ENCODE results near the gene FKBP14. TPM values are rescaled to one million over a fixed set of nuclear protein-coding genes. Genes with fewer than 3 reads are reported as not detected.

Gene FKBP14
- total RNA-seq, 4 donors from 2014 or later, result 1.4 to 2.4 (median 1.5) TPM

DNA sequence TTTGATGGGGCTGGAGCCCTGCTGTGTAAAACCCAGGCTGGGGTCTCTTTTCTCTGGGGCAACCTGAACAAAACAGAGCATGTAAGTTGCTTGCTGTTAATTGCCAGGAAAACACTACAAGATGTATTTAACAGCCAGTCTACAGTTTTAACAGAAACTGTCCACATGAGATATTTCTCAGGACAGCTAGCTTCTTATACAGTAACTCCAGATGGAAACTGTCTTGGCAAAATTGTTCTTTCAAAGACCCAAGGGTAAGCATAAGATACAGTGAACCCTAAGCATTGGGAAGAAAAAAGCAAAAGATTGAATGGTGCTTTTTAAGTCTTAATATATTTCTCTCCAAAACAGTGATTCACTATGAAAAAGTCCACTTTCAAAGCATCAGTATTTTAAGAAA is 8.1 kb downstream of the FKBP14 start:
- in situ Hi-C loops (cut with MboI; ENCODE audit: low sequenced_read_pairs in 4 of 4), result no loop called here
- H3K27ac ChIP-seq, result no peak overlapping the region
- H3K27me3 ChIP-seq, result no peaks in the 10 kb centered on the region
- intact Hi-C loops (cut with DNase I; ENCODE audit: low total_unique reads), result no loop called here
- no peaks in the 10 kb centered on the region for H3K4me1 ChIP-seq
- peaks cover 0 to 13% of the 10 kb centered on the region in 2 donors for H3K36me3 ChIP-seq
- no peak overlapping the region for H3K4me3 ChIP-seq
- no peak for ATAC-seq
- DNase-seq, result no peak
- no peak for TF ChIP-seq POLR2A (IDR thresholded peaks at IDR 0.05)
- TF ChIP-seq, protein P1, sequence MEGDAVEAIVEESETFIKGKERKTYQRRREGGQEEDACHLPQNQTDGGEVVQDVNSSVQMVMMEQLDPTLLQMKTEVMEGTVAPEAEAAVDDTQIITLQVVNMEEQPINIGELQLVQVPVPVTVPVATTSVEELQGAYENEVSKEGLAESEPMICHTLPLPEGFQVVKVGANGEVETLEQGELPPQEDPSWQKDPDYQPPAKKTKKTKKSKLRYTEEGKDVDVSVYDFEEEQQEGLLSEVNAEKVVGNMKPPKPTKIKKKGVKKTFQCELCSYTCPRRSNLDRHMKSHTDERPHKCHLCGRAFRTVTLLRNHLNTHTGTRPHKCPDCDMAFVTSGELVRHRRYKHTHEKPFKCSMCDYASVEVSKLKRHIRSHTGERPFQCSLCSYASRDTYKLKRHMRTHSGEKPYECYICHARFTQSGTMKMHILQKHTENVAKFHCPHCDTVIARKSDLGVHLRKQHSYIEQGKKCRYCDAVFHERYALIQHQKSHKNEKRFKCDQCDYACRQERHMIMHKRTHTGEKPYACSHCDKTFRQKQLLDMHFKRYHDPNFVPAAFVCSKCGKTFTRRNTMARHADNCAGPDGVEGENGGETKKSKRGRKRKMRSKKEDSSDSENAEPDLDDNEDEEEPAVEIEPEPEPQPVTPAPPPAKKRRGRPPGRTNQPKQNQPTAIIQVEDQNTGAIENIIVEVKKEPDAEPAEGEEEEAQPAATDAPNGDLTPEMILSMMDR (IDR thresholded peaks at IDR 0.05 in 4 of 5, conservative IDR thresholded peaks at IDR 0.05 in 1 of 5), result no peak
- H3K9me3 ChIP-seq, result no peaks in the 10 kb centered on the region

DNA sequence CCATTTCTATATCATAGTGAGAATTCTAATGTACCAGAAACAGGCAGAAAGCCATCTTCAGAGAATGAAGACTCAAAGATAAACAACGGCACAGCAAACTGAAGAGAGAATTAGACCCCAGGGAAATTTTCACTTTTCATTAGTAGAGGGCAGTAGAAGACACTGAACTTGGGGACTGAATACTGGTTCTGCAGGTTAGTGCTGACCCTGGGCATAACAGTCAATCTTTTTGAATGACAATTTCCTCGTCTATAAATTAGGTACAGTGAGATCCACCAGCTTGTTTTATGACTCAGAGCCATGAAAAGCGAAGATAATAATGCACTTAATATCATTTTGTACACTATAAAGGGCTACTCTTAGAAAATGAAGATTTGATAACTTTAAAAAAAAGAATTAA is 13.7 kb downstream of the FKBP14 start:
- no peak overlapping the region for H3K27ac ChIP-seq
- H3K36me3 ChIP-seq, result peaks cover 0 to 13% of the 10 kb centered on the region in 2 donors
- H3K9me3 ChIP-seq, result no peaks in the 10 kb centered on the region
- H3K27me3 ChIP-seq, result no peaks in the 10 kb centered on the region
- H3K4me1 ChIP-seq, result no peaks in the 10 kb centered on the region
- in situ Hi-C loops (cut with MboI; ENCODE audit: low sequenced_read_pairs in 4 of 4) (no loop called here), intact Hi-C loops (cut with DNase I; ENCODE audit: low total_unique reads) (no loop called here)
- no peak overlapping the region for H3K4me3 ChIP-seq
- TF ChIP-seq, protein P1 (IDR thresholded peaks at IDR 0.05 in 4 of 5, conservative IDR thresholded peaks at IDR 0.05 in 1 of 5), result no peak
- TF ChIP-seq POLR2A (IDR thresholded peaks at IDR 0.05), result no peak
- DNase-seq, result no peak
- ATAC-seq, result no peak

DNA sequence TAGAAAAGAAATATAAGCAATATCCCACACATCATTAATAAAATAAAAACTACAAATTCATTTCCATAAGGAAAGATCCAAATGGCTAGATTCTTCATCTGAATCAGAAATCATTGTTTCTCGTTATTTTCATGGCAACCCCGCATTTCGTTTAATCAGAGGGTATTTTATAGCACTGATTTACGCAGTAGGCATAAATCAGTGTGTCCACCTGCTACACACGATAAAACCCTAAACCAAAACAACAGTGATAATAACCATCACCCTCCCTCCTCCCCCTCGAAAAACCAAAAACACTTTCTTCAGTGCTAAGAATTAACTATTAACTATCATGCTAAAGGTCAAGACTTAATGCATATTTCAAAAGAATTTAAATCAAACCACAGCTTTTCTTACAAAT is 16.5 kb downstream of the FKBP14 start:
- intact Hi-C loops (cut with DNase I; ENCODE audit: low total_unique reads), result no loop called here
- H3K4me3 ChIP-seq, result no peak overlapping the region
- H3K27me3 ChIP-seq, result no peaks in the 10 kb centered on the region
- no peaks in the 10 kb centered on the region for H3K4me1 ChIP-seq
- DNase-seq (no peak), ATAC-seq (no peak)
- H3K36me3 ChIP-seq, result peaks cover 0 to 13% of the 10 kb centered on the region in 2 donors
- in situ Hi-C loops (cut with MboI; ENCODE audit: low sequenced_read_pairs in 4 of 4), result no loop called here
- H3K9me3 ChIP-seq, result no peaks in the 10 kb centered on the region
- TF ChIP-seq POLR2A (IDR thresholded peaks at IDR 0.05), result no peak
- TF ChIP-seq, protein P1 (IDR thresholded peaks at IDR 0.05 in 4 of 5, conservative IDR thresholded peaks at IDR 0.05 in 1 of 5), result no peak
- H3K27ac ChIP-seq, result no peak overlapping the region

DNA sequence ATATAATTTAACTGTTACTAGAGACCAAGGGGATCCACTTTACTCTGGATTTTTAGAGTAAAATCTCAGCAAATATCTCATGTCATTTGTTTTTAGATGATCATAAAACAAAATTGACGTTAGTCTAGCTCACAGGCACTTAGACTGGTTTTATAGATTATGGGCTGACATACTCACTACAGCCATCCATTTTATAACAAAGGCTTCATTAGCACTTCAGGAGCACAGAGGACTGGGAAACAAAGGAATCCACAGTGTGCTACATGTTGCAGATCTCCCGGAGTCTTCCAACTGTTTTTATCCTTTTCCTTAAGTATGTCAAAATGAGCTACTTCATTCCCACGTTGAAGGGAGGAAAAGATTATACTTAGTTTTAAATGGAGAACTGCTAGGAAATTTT is 21.0 kb downstream of the FKBP14 start:
- in situ Hi-C loops (cut with MboI; ENCODE audit: low sequenced_read_pairs in 4 of 4) (no loop called here), intact Hi-C loops (cut with DNase I; ENCODE audit: low total_unique reads) (no loop called here)
- Histone ChIP-seq H3K4me1 (no peaks in the 10 kb centered on the region), H3K36me3 (no peaks in the 10 kb centered on the region), H3K27ac (no peak overlapping the region), H3K27me3 (no peaks in the 10 kb centered on the region), H3K4me3 (no peak overlapping the region), H3K9me3 (no peaks in the 10 kb centered on the region)
- DNase-seq (no peak), ATAC-seq (no peak)
- TF ChIP-seq, protein P1 (IDR thresholded peaks at IDR 0.05 in 4 of 5, conservative IDR thresholded peaks at IDR 0.05 in 1 of 5), result no peak
- no peak for TF ChIP-seq POLR2A (IDR thresholded peaks at IDR 0.05)

DNA sequence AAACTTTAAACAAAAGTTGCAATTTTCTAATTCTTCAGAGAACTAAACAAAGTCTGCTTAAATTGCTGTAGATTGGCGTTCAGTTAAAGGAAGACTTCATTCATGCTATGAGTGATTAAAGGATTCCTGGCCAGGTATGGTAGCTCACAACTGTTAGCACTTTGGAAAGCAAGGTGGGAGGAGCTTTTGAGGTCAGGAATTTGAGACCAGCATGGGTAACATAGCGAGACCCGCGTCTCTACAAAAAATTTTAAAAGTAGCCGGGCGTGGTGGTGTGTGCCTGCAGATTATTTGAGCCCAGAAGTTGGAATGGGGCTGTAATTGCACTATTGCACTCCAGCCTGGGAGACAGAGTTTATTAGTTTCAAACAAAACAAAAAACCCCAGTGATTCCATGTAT is 23.4 kb downstream of the FKBP14 start:
- intact Hi-C loops (cut with DNase I; ENCODE audit: low total_unique reads) (no loop called here), in situ Hi-C loops (cut with MboI; ENCODE audit: low sequenced_read_pairs in 4 of 4) (no loop called here)
- no peaks in the 10 kb centered on the region for H3K27me3 ChIP-seq
- TF ChIP-seq POLR2A (IDR thresholded peaks at IDR 0.05), result no peak
- TF ChIP-seq, protein P1 (IDR thresholded peaks at IDR 0.05 in 4 of 5, conservative IDR thresholded peaks at IDR 0.05 in 1 of 5), result no peak
- no peak overlapping the region for H3K4me3 ChIP-seq
- H3K36me3 ChIP-seq, result no peaks in the 10 kb centered on the region
- H3K9me3 ChIP-seq, result no peaks in the 10 kb centered on the region
- ATAC-seq (no peak), DNase-seq (no peak)
- no peaks in the 10 kb centered on the region for H3K4me1 ChIP-seq
- H3K27ac ChIP-seq, result no peak overlapping the region
